Stomach (tissue), 4 donors: ENCODE results near the gene SUSD6.

Experiments
- CTCF ChIP-seq, 7 experiments: fragments of 450-650 bp in 4 of 7; fragments of 200-600 bp in 3 of 7; sonication (generic) in 3 of 7; IDR thresholded peaks; one replicate each; pipeline ENCODE4 v1.5.1; 2016 to 2019; ENCODE audit warnings: antibody characterized with exemption in 7 of 7, control low read depth in 2 of 7, mild to moderate bottlenecking in 1 of 7
- POLR2A ChIP-seq, 4 donors: fragments of 450-650 bp; IDR thresholded peaks; one replicate each; pipeline ENCODE4 v1.6.1; 2016; ENCODE audit warnings: antibody characterized with exemption in 4 of 4, control low read depth in 2 of 4, mild to moderate bottlenecking in 1 of 4, moderate library complexity in 1 of 4
- POLR2AphosphoS5 ChIP-seq, 3 donors: sonication (generic); formaldehyde crosslinking; IDR thresholded peaks; one replicate each; pipeline ENCODE4 v1.6.1; 2016; ENCODE audit warnings: antibody characterized with exemption in 3 of 3

GRCh38 chr14:69581316-69581935 lies 30.0 kb upstream of the SUSD6 start:
- TF ChIP-seq POLR2AphosphoS5 (IDR thresholded peaks at IDR 0.05) (no peak), CTCF (IDR thresholded peaks at IDR 0.05) (no peak), POLR2A (IDR thresholded peaks at IDR 0.05) (no peak)
